SK-N-SH (cell line): ENCODE data around the gene SLC16A13.

Source experiments
- EP300 ChIP-seq, 2 experiments: IDR thresholded peaks; 2 replicates each; pipeline versions ENCODE4 v1.4.0 to v1.6.1; 2012; ENCODE audit warnings: borderline replicate concordance in 1 of 2, low read depth in 1 of 2, low read length in 1 of 2
- FOXM1 ChIP-seq: IDR thresholded peaks from 2 replicates; pipeline ENCODE4 v1.4.0; 2012; ENCODE audit warnings: low read depth, mild to moderate bottlenecking
- GATA2 ChIP-seq: sonication (generic); formaldehyde crosslinking; IDR thresholded peaks from 2 replicates; pipeline ENCODE4 v1.5.0; 2020; ENCODE audit warnings: mild to moderate bottlenecking, missing genetic modification reagents
- NRF1 ChIP-seq: IDR thresholded peaks from 2 replicates; pipeline ENCODE4 v1.6.1; 2012; ENCODE audit warnings: low read depth, mild to moderate bottlenecking, low read length
- POLR2AphosphoS5 ChIP-seq: IDR thresholded peaks from 2 replicates; pipeline ENCODE4 v1.6.1; 2012; ENCODE audit warnings: low read depth, low read length
- RAD21 ChIP-seq: IDR thresholded peaks from 2 replicates; pipeline ENCODE4 v1.6.1; 2012; ENCODE audit warnings: mild to moderate bottlenecking, low read length
- RFX5 ChIP-seq: IDR thresholded peaks from 2 replicates; pipeline ENCODE4 v1.6.1; 2012; ENCODE audit warnings: mild to moderate bottlenecking, improper control_type of control experiment, low read length
- TEAD4 ChIP-seq: IDR thresholded peaks from 2 replicates; pipeline ENCODE4 v1.4.0; 2012; ENCODE audit warnings: mild to moderate bottlenecking, borderline replicate concordance; ENCODE audit not compliant: insufficient read depth
- YY1 ChIP-seq: IDR thresholded peaks from 2 replicates; pipeline ENCODE4 v1.4.0; 2012; ENCODE audit warnings: low read depth, mild to moderate bottlenecking
- TF ChIP-seq, protein P1 (sequence below): fragments of 200-600 bp; sonication (generic); IDR thresholded peaks from 2 replicates; pipeline ENCODE4 v1.6.1; 2017; ENCODE audit warnings: antibody characterized with exemption, mild to moderate bottlenecking, moderate library complexity

DNA sequence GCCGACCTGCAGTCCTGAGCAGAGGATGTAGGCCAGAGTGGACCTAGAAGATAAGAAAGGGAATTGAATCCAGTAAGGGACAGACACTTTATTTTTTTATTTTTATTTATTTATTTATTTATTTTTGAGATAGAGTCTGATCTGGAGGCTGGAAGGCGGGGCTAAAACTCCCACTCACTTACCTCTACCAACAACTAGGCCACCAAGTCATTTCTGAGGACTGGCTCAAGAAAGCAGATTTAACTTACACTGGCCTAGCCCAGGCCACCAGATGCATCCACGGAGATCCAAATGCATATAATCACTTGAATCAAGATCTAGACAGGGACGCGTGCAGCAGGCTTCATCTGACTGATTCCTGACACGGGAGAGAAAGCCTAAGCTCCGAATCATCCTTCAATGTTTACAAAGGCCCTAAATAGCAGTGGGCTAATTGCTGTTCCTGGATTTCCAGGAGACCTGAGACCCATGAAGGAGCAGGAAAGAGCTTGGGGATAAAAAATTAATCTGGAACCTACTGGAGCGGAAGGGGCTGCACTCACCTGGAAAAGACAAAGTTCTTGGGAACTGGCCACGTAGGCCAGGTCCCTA, 41.1 kb upstream of the SLC16A13 start:
- TF ChIP-seq RAD21 (no peak), EP300 (IDR thresholded peaks at IDR 0.05; ENCODE audit: borderline replicate concordance in 1 of 2, low read depth in 1 of 2, low read length in 1 of 2) (no peak), GATA2 (no peak), TEAD4 (no peak), POLR2AphosphoS5 (no peak), RFX5 (no peak), YY1 (no peak), NRF1 (no peak), FOXM1 (no peak)
- TF ChIP-seq, protein P1, sequence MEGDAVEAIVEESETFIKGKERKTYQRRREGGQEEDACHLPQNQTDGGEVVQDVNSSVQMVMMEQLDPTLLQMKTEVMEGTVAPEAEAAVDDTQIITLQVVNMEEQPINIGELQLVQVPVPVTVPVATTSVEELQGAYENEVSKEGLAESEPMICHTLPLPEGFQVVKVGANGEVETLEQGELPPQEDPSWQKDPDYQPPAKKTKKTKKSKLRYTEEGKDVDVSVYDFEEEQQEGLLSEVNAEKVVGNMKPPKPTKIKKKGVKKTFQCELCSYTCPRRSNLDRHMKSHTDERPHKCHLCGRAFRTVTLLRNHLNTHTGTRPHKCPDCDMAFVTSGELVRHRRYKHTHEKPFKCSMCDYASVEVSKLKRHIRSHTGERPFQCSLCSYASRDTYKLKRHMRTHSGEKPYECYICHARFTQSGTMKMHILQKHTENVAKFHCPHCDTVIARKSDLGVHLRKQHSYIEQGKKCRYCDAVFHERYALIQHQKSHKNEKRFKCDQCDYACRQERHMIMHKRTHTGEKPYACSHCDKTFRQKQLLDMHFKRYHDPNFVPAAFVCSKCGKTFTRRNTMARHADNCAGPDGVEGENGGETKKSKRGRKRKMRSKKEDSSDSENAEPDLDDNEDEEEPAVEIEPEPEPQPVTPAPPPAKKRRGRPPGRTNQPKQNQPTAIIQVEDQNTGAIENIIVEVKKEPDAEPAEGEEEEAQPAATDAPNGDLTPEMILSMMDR = no peak
